H1 (cell line): ENCODE data around the gene LYRM4. TPM values are rescaled to one million over a fixed set of nuclear protein-coding genes. Genes with fewer than 3 reads are reported as not detected.

Experiments used
- CTCF ChIA-PET: fragments of 300-600 bp; sonication (Branson Sonifier 250); formaldehyde crosslinking; loops from one replicate; lab custom pipeline; 2021; ENCODE audit not compliant: partially characterized antibody; lab: Charles Lee
- POLR2A ChIA-PET: fragments of 300-600 bp; sonication (Branson Sonifier 250); formaldehyde crosslinking; loops from one replicate; lab custom pipeline; 2021; ENCODE audit warnings: inconsistent platforms; ENCODE audit not compliant: partially characterized antibody; lab: Charles Lee
- DNase-seq, 2 experiments: peaks; one replicate each; pipeline versions ENCODE4 v3.0.0 to v3.0.0-alpha.2; 2010 to 2022; ENCODE audit warnings: low spot score in 2 of 2, low read depth in 1 of 2, mixed read lengths in 1 of 2
- FAIRE-seq: peaks from 2 replicates; lab custom pipeline; 2011; peaks lifted over from hg19 to GRCh38; lab: Jason Lieb, UNC
- H2AFZ ChIP-seq: 2 replicates; pipeline ENCODE4 v1.8.1; 2012; ENCODE audit warnings: low read length, inconsistent platforms
- H2AK5ac ChIP-seq: 2 replicates; pipeline ENCODE4 v1.6.1; 2013; ENCODE audit warnings: low read depth, low read length
- H2BK120ac ChIP-seq: replicated peaks from 2 replicates; pipeline ENCODE3; 2013; ENCODE audit warnings: low read depth, low read length, inconsistent platforms
- H2BK12ac ChIP-seq: 2 replicates; pipeline ENCODE4 v1.6.1; 2013; ENCODE audit warnings: low read depth, low read length
- H2BK15ac ChIP-seq: 2 replicates; pipeline ENCODE4 v1.6.1; 2013; ENCODE audit warnings: low read length
- H2BK20ac ChIP-seq: 2 replicates; pipeline ENCODE4 v1.6.1; 2013; ENCODE audit warnings: low read length
- H2BK5ac ChIP-seq: 2 replicates; pipeline ENCODE4 v1.6.1; 2013; ENCODE audit warnings: low read depth, low read length
- H3K14ac ChIP-seq: 2 replicates; pipeline ENCODE4 v1.6.1; 2013; ENCODE audit warnings: inconsistent platforms; ENCODE audit not compliant: insufficient read length
- H3K18ac ChIP-seq: 2 replicates; pipeline ENCODE4 v1.6.1; 2013; ENCODE audit warnings: low read length; ENCODE audit errors: extremely low read depth
- H3K23ac ChIP-seq: 2 replicates; pipeline ENCODE4 v1.6.1; 2013; ENCODE audit warnings: inconsistent platforms; ENCODE audit not compliant: insufficient read length
- H3K23me2 ChIP-seq: 2 replicates; pipeline ENCODE4 v1.6.1; 2013; ENCODE audit warnings: low read depth, low read length
- H3K27ac ChIP-seq: 2 replicates; pipeline ENCODE4 v1.6.1; 2011; ENCODE audit warnings: low read depth, low read length, inconsistent platforms
- H3K27me3 ChIP-seq, 4 experiments: replicated peaks in 1 of 4; 1 replicate in 1 of 4; 2 replicates in 3 of 4; pipeline versions ENCODE4 v1.6.1 to v1.8.1; 2011 to 2013; ENCODE audit warnings: low read length in 3 of 4, mild to moderate bottlenecking in 3 of 4, inconsistent platforms in 2 of 4, mixed read lengths in 2 of 4, moderate library complexity in 1 of 4; ENCODE audit not compliant: control insufficient read depth in 3 of 4, insufficient read depth in 3 of 4; ENCODE audit errors: extremely low read depth in 1 of 4
- H3K36me3 ChIP-seq, 4 experiments: 2 replicates each; pipeline versions ENCODE4 v1.6.1 to v1.8.1; 2011 to 2013; ENCODE audit warnings: mild to moderate bottlenecking in 4 of 4, low read length in 3 of 4, moderate library complexity in 2 of 4, control low read depth in 1 of 4, inconsistent platforms in 1 of 4; ENCODE audit not compliant: insufficient read depth in 4 of 4, control insufficient read depth in 2 of 4
- H3K4ac ChIP-seq: replicated peaks from 2 replicates; pipeline ENCODE3; 2013; ENCODE audit warnings: low read length, low read depth, mixed read lengths, inconsistent platforms; ENCODE audit not compliant: insufficient read length
- H3K4me1 ChIP-seq, 4 experiments: replicated peaks in 1 of 4; 1 replicate in 1 of 4; 2 replicates in 3 of 4; pipeline versions ENCODE4 v1.6.1 to v1.8.1; 2011 to 2013; ENCODE audit warnings: low read length in 3 of 4, inconsistent platforms in 2 of 4, mixed read lengths in 1 of 4; ENCODE audit not compliant: insufficient read depth in 4 of 4, control insufficient read depth in 3 of 4
- H3K4me2 ChIP-seq, 2 experiments: 2 replicates each; pipeline versions ENCODE4 v1.6.1 to v1.8.1; 2011 to 2013; ENCODE audit warnings: low read depth in 2 of 2, low read length in 2 of 2, control low read depth in 1 of 2, inconsistent platforms in 1 of 2, mild to moderate bottlenecking in 1 of 2; ENCODE audit not compliant: insufficient read depth in 1 of 2
- H3K4me3 ChIP-seq, 4 experiments: fragments of 200-600, 300-600 bp in 1 of 4; sonication (generic), shearing (Covaris generic), sonication (Bioruptor Twin) in 1 of 4; 2 replicates each; pipeline versions ENCODE4 v1.5.1 to v1.8.1; 2011 to 2016; ENCODE audit warnings: low read length in 4 of 4, low read depth in 3 of 4, control low read depth in 2 of 4, inconsistent platforms in 2 of 4, mild to moderate bottlenecking in 2 of 4, mixed read lengths in 1 of 4, moderate library complexity in 1 of 4; ENCODE audit not compliant: insufficient read depth in 2 of 4; ENCODE audit errors: extremely low read depth in 1 of 4
- H3K56ac ChIP-seq: replicated peaks from 2 replicates; pipeline ENCODE3; 2013; ENCODE audit warnings: low read depth, mild to moderate bottlenecking, mixed read lengths, low read length, inconsistent platforms; ENCODE audit not compliant: insufficient read length
- H3K79me1 ChIP-seq: 2 replicates; pipeline ENCODE4 v1.6.1; 2013; ENCODE audit warnings: low read depth, low read length, control low read depth
- H3K79me2 ChIP-seq, 2 experiments: 2 replicates each; pipeline versions ENCODE4 v1.6.1 to v1.8.1; 2012 to 2013; ENCODE audit warnings: low read length in 2 of 2, mild to moderate bottlenecking in 2 of 2, inconsistent platforms in 1 of 2; ENCODE audit not compliant: insufficient read depth in 2 of 2, control insufficient read depth in 1 of 2
- H3K9ac ChIP-seq, 4 experiments: replicated peaks in 1 of 4; 1 replicate in 1 of 4; 2 replicates in 3 of 4; pipeline versions ENCODE4 v1.6.1 to v1.8.1; 2011 to 2013; ENCODE audit warnings: low read depth in 3 of 4, low read length in 3 of 4, control low read depth in 2 of 4, mild to moderate bottlenecking in 2 of 4, moderate library complexity in 2 of 4, inconsistent platforms in 1 of 4; ENCODE audit errors: extremely low read depth in 1 of 4
- H3K9me3 ChIP-seq, 2 experiments: 2 replicates each; pipeline versions ENCODE4 v1.6.1 to v1.8.1; 2012 to 2013; ENCODE audit warnings: mild to moderate bottlenecking in 2 of 2, moderate library complexity in 2 of 2, control low read depth in 1 of 2, inconsistent platforms in 1 of 2, low read depth in 1 of 2, low read length in 1 of 2, mixed read lengths in 1 of 2; ENCODE audit not compliant: insufficient read depth in 2 of 2
- H4K20me1 ChIP-seq, 2 experiments: replicated peaks in 1 of 2; 2 replicates each; pipeline versions ENCODE3 to v1.8.1; 2011 to 2013; ENCODE audit warnings: inconsistent platforms in 2 of 2, low read length in 2 of 2, mild to moderate bottlenecking in 1 of 2; ENCODE audit not compliant: insufficient read depth in 2 of 2, control insufficient read depth in 1 of 2
- H4K5ac ChIP-seq: 2 replicates; pipeline ENCODE4 v1.6.1; 2013; ENCODE audit warnings: low read length, low read depth, mixed read lengths, inconsistent platforms; ENCODE audit not compliant: insufficient read length
- H4K8ac ChIP-seq: 2 replicates; pipeline ENCODE4 v1.8.0; 2013; ENCODE audit warnings: mild to moderate bottlenecking, moderate library complexity, low read length, inconsistent platforms; ENCODE audit not compliant: insufficient read depth; ENCODE audit errors: extremely low read depth
- H4K91ac ChIP-seq: replicated peaks from 2 replicates; pipeline ENCODE3; 2013; ENCODE audit warnings: low read length, mixed read lengths, inconsistent platforms; ENCODE audit not compliant: insufficient read length
- WGBS, 2 experiments: shearing (Covaris generic) in 1 of 2; methylation state at CpG; one replicate each; pipeline versions ENCODE4 v1.1.6 to v1.1.7; 2013 to 2015; ENCODE audit warnings: low lambda C conversion rate in 2 of 2, mixed read lengths in 2 of 2, inconsistent platforms in 1 of 2, low coverage in 1 of 2, missing lambda C conversion rate in 1 of 2; ENCODE audit not compliant: insufficient replicate concordance in 2 of 2, insufficient coverage in 1 of 2, insufficient read length in 1 of 2; ENCODE audit errors: extremely low coverage in 1 of 2, missing lambda C conversion rate in 1 of 2; 5-methylcytosine and 5-hydroxymethylcytosine counted together
- polyA plus RNA-seq, 7 experiments: library from polyadenylated mRNA; depleted of rRNA in 3 of 7; stranded (reverse) in 5 of 7; unstranded in 2 of 7; fragments of >200 nt in 5 of 7; fragments of 200-250 nt in 2 of 7; gene quantifications; 1 replicate in 5 of 7; 2 replicates in 1 of 7; 4 replicates in 1 of 7; pipeline versions ENCODE4 v1.2.1 to v1.2.3, GENCODE V29; 2011 to 2013; ENCODE audit warnings: missing spikeins in 2 of 7, mixed read lengths in 2 of 7
- total RNA-seq: library from RNA; stranded (reverse); fragmentation: NEBNext Ultra II Directional; extraction: Animal tissue kit (Norgen Biotek cat#: 25700); gene quantifications from 2 replicates; pipeline ENCODE4 v1.2.1, GENCODE V29; 2021

Gene LYRM4
- total and polyA plus RNA-seq, 2 of the 8 experiments (the other 6 are each of a cell fraction or from before 2014, with no cell fraction given), result 56.6 to 62.8 TPM

DNA sequence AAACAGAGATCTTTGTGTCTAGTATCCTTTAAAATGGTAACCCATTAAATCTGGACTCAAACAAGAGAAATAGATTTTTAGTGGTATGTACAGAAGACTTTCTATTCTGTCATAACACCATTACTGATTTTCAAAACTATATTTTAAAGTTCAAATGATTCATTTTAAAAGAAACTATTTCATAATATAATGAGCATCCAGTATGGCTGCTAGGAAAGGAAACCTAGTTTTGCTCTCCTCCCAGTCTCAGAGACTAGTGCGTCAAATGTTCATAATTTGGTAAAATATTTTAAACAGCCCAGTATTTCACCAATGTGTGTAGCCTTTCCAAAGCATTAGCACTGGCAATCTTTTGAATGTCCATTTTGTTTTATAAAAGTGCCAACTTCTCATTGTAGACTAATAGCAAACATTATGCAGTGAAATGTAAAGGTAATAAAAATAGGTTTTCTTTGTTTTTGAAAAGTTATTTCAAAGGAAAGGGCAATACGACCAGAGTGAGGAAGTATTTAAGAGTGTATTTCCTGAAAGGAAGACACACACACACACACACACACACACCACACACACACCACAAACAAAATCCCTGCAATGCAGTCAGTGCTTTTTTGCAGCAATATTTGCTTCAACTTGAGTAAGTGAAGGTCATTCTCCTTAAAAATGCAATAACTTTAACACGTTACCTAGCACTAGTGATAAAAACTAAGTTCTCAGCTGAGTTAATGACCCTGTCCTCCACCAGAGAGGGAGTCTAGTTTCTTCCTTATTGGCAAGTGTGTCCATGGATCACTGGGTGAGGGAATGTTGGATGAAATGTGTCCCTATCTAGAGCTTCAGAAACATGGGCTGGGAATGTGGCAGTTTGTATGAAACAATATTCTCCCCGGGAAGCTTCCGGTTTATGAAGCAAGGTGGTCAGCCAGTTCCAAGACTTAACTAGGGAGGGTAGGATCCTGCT, 171.0 kb downstream of the LYRM4 start:
- no peak overlapping the region for H3K23ac ChIP-seq
- ChIA-PET CTCF (interaction anchor here (1.5 to 2.5 kb wide), 2 partner anchors 12 to 28 kb away, joined by 3 to 12 read pairs; no protein-coding TSS in a partner anchor), POLR2A (no interaction called here)
- H2BK12ac ChIP-seq, result no peak overlapping the region
- H4K5ac ChIP-seq, result no peak overlapping the region
- 82% methylated on average over 5 of the region's 5 CpGs; no CpG with 5 or more reads in 1 of the 2 experiments for WGBS, 2 experiments
- H4K8ac ChIP-seq, result no peak overlapping the region
- no peak overlapping the region for H4K91ac ChIP-seq
- H3K79me1 ChIP-seq, result no peaks in the 10 kb centered on the region
- H2BK15ac ChIP-seq, result no peak overlapping the region
- H4K20me1 ChIP-seq, result peaks cover 1 to 3% of the 10 kb centered on the region in 2 experiments
- H3K9me3 ChIP-seq, result no peaks in the 10 kb centered on the region; a peak in 1 of 4 replicates
- no peak overlapping the region for H3K4ac ChIP-seq
- H2AFZ ChIP-seq, result no peak overlapping the region
- H3K27ac ChIP-seq, result no peak overlapping the region
- H2BK120ac ChIP-seq, result no peak overlapping the region
- H3K27me3 ChIP-seq, result peaks cover 26 to 34% (median 31%) of the 10 kb centered on the region in 4 experiments
- H3K18ac ChIP-seq, result no peak overlapping the region
- no peak overlapping the region for H2BK5ac ChIP-seq
- no peak overlapping the region for H2AK5ac ChIP-seq
- FAIRE-seq, result no peak
- no peak overlapping the region for H3K4me2 ChIP-seq
- H2BK20ac ChIP-seq, result no peak overlapping the region
- DNase-seq, result peak in 1 of 2 experiments; percentile 16
- H3K4me1 ChIP-seq, result peaks cover 0 to 13% (median 8%) of the 10 kb centered on the region in 4 experiments; a peak in 4 of 7 replicates
- no peak overlapping the region for H3K9ac ChIP-seq
- no peak overlapping the region for H3K14ac ChIP-seq
- H3K56ac ChIP-seq, result no peak overlapping the region
- H3K4me3 ChIP-seq, result no peak overlapping the region
- H3K36me3 ChIP-seq, result no peaks in the 10 kb centered on the region
- no peaks in the 10 kb centered on the region for H3K79me2 ChIP-seq
- peaks cover 14% of the 10 kb centered on the region; the same call in 1 of the 2 replicates for H3K23me2 ChIP-seq
